Caco-2 (cell line): ENCODE data around the gene NUDT17. TPM values are rescaled to one million over a fixed set of nuclear protein-coding genes. Genes with fewer than 3 reads are reported as not detected.
A peak's percentile ranks its signal among the peaks of the same experiment; 100 is the strongest.

Source experiments
- BruUV-seq: library from RNA; stranded (reverse); fragments of 400-500 nt; replicated peaks from 2 replicates; lab custom pipeline; 2021; lab: Mats Ljungman, UMichigan
- CTCF ChIA-PET: fragments of 300-600 bp; sonication (Branson Sonifier 250); formaldehyde crosslinking; loops from one replicate; lab custom pipeline; 2022; ENCODE audit warnings: antibody characterized with exemption; lab: Charles Lee
- POLR2A ChIA-PET: fragments of 300-600 bp; sonication (Branson Sonifier 250); formaldehyde crosslinking; loops from one replicate; lab custom pipeline; 2022; ENCODE audit warnings: antibody characterized with exemption; lab: Charles Lee
- DNase-seq, 2 experiments: peaks; one replicate each; pipeline versions ENCODE4 v3.0.0 to v3.0.0-alpha.2; 2020 to 2022
- H3K27me3 ChIP-seq: replicated peaks from 2 replicates; pipeline ENCODE4 v1.6.0; 2011; ENCODE audit warnings: low read length; ENCODE audit not compliant: control insufficient read depth, insufficient read depth
- H3K36me3 ChIP-seq: 2 replicates; pipeline ENCODE4 v1.5.1; 2011; ENCODE audit warnings: low read length; ENCODE audit not compliant: control insufficient read depth, insufficient read depth
- H3K4me1 ChIP-seq: fragments of 250-450 bp; sonication (Bioruptor Pico); 2 replicates; pipeline ENCODE4 v1.5.1; 2020; ENCODE audit warnings: mild to moderate bottlenecking
- H3K4me3 ChIP-seq: 2 replicates; pipeline ENCODE4 v1.5.1; 2011; ENCODE audit warnings: low read depth, mild to moderate bottlenecking, control low read depth, low read length
- H3K9me3 ChIP-seq: fragments of 250-450 bp; sonication (Bioruptor Pico); 2 replicates; pipeline ENCODE4 v1.5.1; 2020; ENCODE audit warnings: mild to moderate bottlenecking, moderate library complexity
- H3K27ac Mint-ChIP-seq: one replicate; pipeline ENCODE4 v1.8.0; 2022; ENCODE audit warnings: mixed read lengths; ENCODE audit not compliant: unreplicated experiment
- H3K27me3 Mint-ChIP-seq: one replicate; pipeline ENCODE4 v1.8.0; 2022; ENCODE audit warnings: mixed read lengths; ENCODE audit not compliant: insufficient read depth, unreplicated experiment
- H3K36me3 Mint-ChIP-seq: one replicate; pipeline ENCODE4 v1.8.0; 2022; ENCODE audit warnings: mild to moderate bottlenecking, mixed read lengths; ENCODE audit not compliant: insufficient read depth, unreplicated experiment
- H3K4me1 Mint-ChIP-seq: one replicate; pipeline ENCODE4 v1.8.0; 2022; ENCODE audit warnings: low read depth, mixed read lengths; ENCODE audit not compliant: unreplicated experiment
- H3K4me3 Mint-ChIP-seq: one replicate; pipeline ENCODE4 v1.8.0; 2022; ENCODE audit warnings: mild to moderate bottlenecking, moderate library complexity, mixed read lengths; ENCODE audit not compliant: unreplicated experiment
- H3K9me3 Mint-ChIP-seq: one replicate; pipeline ENCODE4 v1.8.0; 2022; ENCODE audit warnings: mixed read lengths; ENCODE audit not compliant: unreplicated experiment
- CTCF ChIP-seq, 2 experiments: fragments of 200-600 bp in 1 of 2; IDR thresholded peaks; 1 replicate in 1 of 2; 2 replicates in 1 of 2; pipeline versions ENCODE4 v1.5.1 to v1.8.0; 2011 to 2022; ENCODE audit warnings: antibody characterized with exemption in 1 of 2, control low read depth in 1 of 2, inconsistent platforms in 1 of 2, low read depth in 1 of 2, low read length in 1 of 2, mild to moderate bottlenecking in 1 of 2, moderate library complexity in 1 of 2; ENCODE audit not compliant: insufficient read depth in 1 of 2, severe bottlenecking in 1 of 2, unreplicated experiment in 1 of 2
- intact Hi-C: fragments of 100-400 bp; cut with micrococcal nuclease; formaldehyde crosslinking; loops from one replicate; pipeline ENCODE4 v1.10.0; 2022; ENCODE audit not compliant: unreplicated experiment
- total RNA-seq: library from RNA; stranded (reverse); gene quantifications from 2 replicates; pipeline ENCODE4 v1.2.3, GENCODE V29; 2022

NUDT17 gene
- total RNA-seq, 1 experiment from 2014 or later = 6.4 TPM

DNA sequence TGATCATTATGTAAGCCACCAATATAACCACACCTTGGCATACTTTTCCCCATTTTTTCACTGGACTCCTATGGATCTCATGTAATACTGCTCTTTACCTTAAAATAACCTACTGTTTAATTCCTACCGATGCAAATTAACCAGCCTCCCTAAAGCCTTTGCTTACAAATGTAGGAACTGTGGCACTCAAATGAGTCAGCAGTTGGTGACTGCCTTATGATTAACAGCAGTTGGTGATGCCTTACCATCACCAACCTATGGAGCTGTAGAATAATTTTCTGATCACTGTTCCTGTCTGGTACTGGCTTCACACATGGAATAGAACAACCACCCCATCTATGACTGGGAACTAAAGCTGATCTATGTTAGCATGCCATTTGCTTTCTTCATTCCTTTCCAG is 7.8 kb upstream of the NUDT17 start:
- H3K4me1 Mint-ChIP-seq = no peaks in the 10 kb centered on the region
- intact Hi-C loops = no loop called here
- no peaks in the 10 kb centered on the region for H3K9me3 Mint-ChIP-seq
- TSS peak; percentile 7 for BruUV-seq
- TF ChIP-seq CTCF (IDR thresholded peaks at IDR 0.05; ENCODE audit: insufficient read depth in 1 of 2, low read depth in 1 of 2, low read length in 1 of 2, severe bottlenecking in 1 of 2, unreplicated experiment in 1 of 2) = no peak
- ChIA-PET POLR2A (no interaction called here), CTCF (no interaction called here)
- no peak overlapping the region for H3K27ac Mint-ChIP-seq
- no peak overlapping the region for H3K4me3 Mint-ChIP-seq
- H3K9me3 ChIP-seq = no peaks in the 10 kb centered on the region
- H3K4me1 ChIP-seq = no peaks in the 10 kb centered on the region
- peaks cover 79% of the 10 kb centered on the region for H3K36me3 Mint-ChIP-seq
- peaks cover 3% of the 10 kb centered on the region for H3K36me3 ChIP-seq
- H3K27me3 Mint-ChIP-seq = no peaks in the 10 kb centered on the region
- H3K4me3 ChIP-seq = no peak overlapping the region
- no peaks in the 10 kb centered on the region for H3K27me3 ChIP-seq
- no peak for DNase-seq

GRCh38 chr1:145843031-145843430 is 2.4 kb upstream of the NUDT17 start:
- Mint-ChIP-seq H3K4me1 (no peaks in the 10 kb centered on the region), H3K36me3 (peaks cover 47% of the 10 kb centered on the region), H3K4me3 (no peak overlapping the region), H3K27ac (no peak overlapping the region), H3K27me3 (no peaks in the 10 kb centered on the region), H3K9me3 (no peaks in the 10 kb centered on the region)
- DNase-seq = no peak
- peaks cover 1% of the 10 kb centered on the region; the same call in 1 of the 2 replicates for H3K36me3 ChIP-seq
- ChIA-PET CTCF (no interaction called here), POLR2A (no interaction called here)
- intact Hi-C loops = no loop called here
- H3K27me3 ChIP-seq = no peaks in the 10 kb centered on the region
- TF ChIP-seq CTCF (IDR thresholded peaks at IDR 0.05; ENCODE audit: insufficient read depth in 1 of 2, low read depth in 1 of 2, low read length in 1 of 2, severe bottlenecking in 1 of 2, unreplicated experiment in 1 of 2) = no peak
- H3K9me3 ChIP-seq = no peaks in the 10 kb centered on the region
- peaks cover 7% of the 10 kb centered on the region for H3K4me1 ChIP-seq
- no TSS peak for BruUV-seq
- H3K4me3 ChIP-seq = no peak overlapping the region

DNA sequence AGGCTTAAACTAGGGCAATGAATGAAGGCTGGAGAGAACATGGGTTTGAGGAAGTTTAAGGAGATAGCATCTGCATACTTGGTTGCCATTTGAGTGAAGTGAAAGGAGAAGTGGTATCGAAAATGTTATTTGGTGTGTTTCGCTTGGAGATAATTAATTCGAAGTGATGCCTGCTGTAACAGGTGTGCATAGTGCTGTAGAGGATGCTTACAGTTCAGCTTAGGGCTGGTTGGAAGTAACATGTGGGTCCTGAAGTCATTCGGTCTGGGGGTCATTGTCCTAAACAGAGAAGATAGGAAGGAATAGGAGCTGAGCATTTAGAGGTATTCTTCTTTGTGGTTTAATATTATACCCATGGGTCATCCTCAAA is 301 bp upstream of the NUDT17 start:
- Mint-ChIP-seq H3K9me3 (no peaks in the 10 kb centered on the region), H3K27me3 (no peaks in the 10 kb centered on the region), H3K36me3 (peaks cover 29% of the 10 kb centered on the region), H3K4me1 (no peaks in the 10 kb centered on the region), H3K4me3 (no peak overlapping the region), H3K27ac (no peak overlapping the region)
- H3K4me3 ChIP-seq = peak overlapping the region; percentile 61
- no peaks in the 10 kb centered on the region for H3K9me3 ChIP-seq
- BruUV-seq = no TSS peak
- intact Hi-C loops = loop anchor here (1.0 to 2.0 kb wide), 3 partner anchors 13 to 168 kb away; partner anchors contain the start of gene ITGA10
- no peak for TF ChIP-seq CTCF (IDR thresholded peaks at IDR 0.05; ENCODE audit: insufficient read depth in 1 of 2, low read depth in 1 of 2, low read length in 1 of 2, severe bottlenecking in 1 of 2, unreplicated experiment in 1 of 2)
- POLR2A ChIA-PET = interaction anchor here (1.5 to 4.0 kb wide), 2 partner anchors 14 to 82 kb away, joined by 3 to 30 read pairs; partner anchors contain the start of genes PIAS3 and RBM8A
- H3K36me3 ChIP-seq = peaks cover 1% of the 10 kb centered on the region
- no peaks in the 10 kb centered on the region for H3K27me3 ChIP-seq
- H3K4me1 ChIP-seq = peaks cover 7% of the 10 kb centered on the region
- CTCF ChIA-PET = interaction anchor here (0.6 to 6.5 kb wide), 22 partner anchors 12 to 260 kb away, joined by 3 to 136 read pairs (median 4); partner anchors contain the start of genes ANKRD34A, ANKRD35, ITGA10 and PDZK1
- no peak for DNase-seq
